Measurements from ENCODE around the gene PPP1R16B.

GRCh38 chr20:38779247-38780097, 26.0 kb upstream of the PPP1R16B start:
- TF ChIP-seq EZH2 (IDR thresholded peaks at IDR 0.05), result no peak
- TF ChIP-seq FOXP2 (optimal IDR thresholded peaks at IDR 0.05; ENCODE audit: control extremely low read depth, extremely low read length, insufficient read depth), result no peak

Measured in SK-N-MC (cell line).